ENCODE data around the gene HDLBP. TPM values are rescaled to one million over a fixed set of nuclear protein-coding genes. Genes with fewer than 3 reads are reported as not detected.

Gene HDLBP
- 326 and 374 TPM in 2 replicates for total RNA-seq

GRCh38 chr2:241315093-241315878, at the start of gene HDLBP:
TSS of gene HDLBP (minus strand) at chr2:241315672. CDS start at chr2:241266869, 48,803 bp downstream.
- DNase-seq (ENCODE audit: low read depth) = peak; percentile 67
- TF ChIP-seq CTCF (conservative IDR thresholded peaks at IDR 0.05; ENCODE audit: low read depth, low read length) = no peak
- peak within 1 kb of the TSS; percentile 88 for H3K4me3 ChIP-seq (ENCODE audit: low read depth, low read length)

DNA sequence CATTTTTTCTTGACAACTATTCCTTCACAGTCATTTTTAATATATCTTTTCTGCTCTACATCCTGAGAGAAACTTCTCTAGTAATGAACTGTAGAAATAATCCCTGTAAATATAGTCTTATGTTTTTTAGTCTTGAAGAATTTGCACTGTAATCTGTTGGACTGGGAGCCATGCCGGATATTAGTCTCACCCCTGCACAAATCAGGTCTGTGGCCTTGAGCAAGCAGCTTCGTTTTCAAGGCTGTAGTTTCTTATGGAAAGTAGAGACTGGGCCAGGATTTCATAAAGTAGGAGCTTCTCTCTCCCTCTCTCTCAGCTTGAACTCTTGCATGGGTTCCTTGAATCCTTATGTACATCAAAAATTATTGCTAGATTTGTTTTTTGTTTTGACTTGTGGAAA, 49.3 kb upstream of the HDLBP start:
- DNase-seq (ENCODE audit: low read depth) = no peak
- no peak overlapping the region for H3K4me3 ChIP-seq (ENCODE audit: low read depth, low read length)
- TF ChIP-seq CTCF (conservative IDR thresholded peaks at IDR 0.05; ENCODE audit: low read depth, low read length) = no peak

- peak; percentile 58 for DNase-seq (ENCODE audit: low read depth)
- H3K4me3 ChIP-seq (ENCODE audit: low read depth, low read length) = peak overlapping the region; percentile 31
- TF ChIP-seq CTCF (conservative IDR thresholded peaks at IDR 0.05; ENCODE audit: low read depth, low read length) = no peak
These were observed 48.0 kb upstream of the HDLBP start for GRCh38 chr2:241363426-241363825.

GRCh38 chr2:241359481-241360045, 44.1 kb upstream of the HDLBP start:
- TF ChIP-seq CTCF (conservative IDR thresholded peaks at IDR 0.05; ENCODE audit: low read depth, low read length) = no peak
- no peak overlapping the region for H3K4me3 ChIP-seq (ENCODE audit: low read depth, low read length)
- DNase-seq (ENCODE audit: low read depth) = no peak

DNA sequence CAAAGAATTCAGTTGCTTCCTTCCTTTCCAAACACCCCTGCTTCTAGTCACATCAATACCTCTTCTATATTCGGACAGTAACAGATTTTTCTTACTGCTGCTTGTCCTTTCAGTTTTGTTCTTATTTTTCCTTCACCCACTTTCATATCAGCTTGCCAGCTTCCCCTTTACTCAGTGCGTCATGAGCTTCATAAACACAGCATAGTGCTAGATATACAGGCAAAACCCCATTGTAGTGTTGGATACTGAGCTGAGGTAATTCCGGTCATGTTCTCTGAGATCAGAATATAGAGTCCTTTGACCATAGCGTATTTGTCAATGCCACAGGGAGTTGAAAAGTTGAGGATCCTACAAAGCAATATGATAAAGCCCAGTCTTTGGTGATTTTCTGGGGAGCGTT, 43.0 kb upstream of the HDLBP start:
- DNase-seq (ENCODE audit: low read depth) = no peak
- no peak overlapping the region for H3K4me3 ChIP-seq (ENCODE audit: low read depth, low read length)
- no peak for TF ChIP-seq CTCF (conservative IDR thresholded peaks at IDR 0.05; ENCODE audit: low read depth, low read length)

DNA sequence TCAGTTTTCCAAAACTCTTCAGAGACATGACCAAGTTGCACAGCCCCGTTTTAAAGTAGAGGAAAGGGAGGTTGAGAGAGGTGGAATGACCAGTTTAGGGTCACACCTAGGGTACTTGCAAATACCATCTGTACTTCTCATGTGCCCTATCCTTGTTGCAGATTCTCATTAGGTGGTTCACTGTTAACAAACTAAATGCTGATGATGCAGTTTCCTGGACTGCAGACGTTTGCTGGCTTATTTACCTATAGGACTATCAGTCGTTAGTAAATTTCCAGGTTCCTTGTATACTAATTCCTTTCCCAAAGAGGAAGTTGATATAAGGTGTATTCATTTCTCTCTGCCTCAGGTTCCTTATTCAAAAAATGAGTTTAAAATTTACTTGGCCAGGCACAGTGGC, 42.1 kb upstream of the HDLBP start:
- DNase-seq (ENCODE audit: low read depth) = no peak
- peak overlapping the region; percentile 95 for H3K4me3 ChIP-seq (ENCODE audit: low read depth, low read length)
- TF ChIP-seq CTCF (conservative IDR thresholded peaks at IDR 0.05; ENCODE audit: low read depth, low read length) = no peak

DNA sequence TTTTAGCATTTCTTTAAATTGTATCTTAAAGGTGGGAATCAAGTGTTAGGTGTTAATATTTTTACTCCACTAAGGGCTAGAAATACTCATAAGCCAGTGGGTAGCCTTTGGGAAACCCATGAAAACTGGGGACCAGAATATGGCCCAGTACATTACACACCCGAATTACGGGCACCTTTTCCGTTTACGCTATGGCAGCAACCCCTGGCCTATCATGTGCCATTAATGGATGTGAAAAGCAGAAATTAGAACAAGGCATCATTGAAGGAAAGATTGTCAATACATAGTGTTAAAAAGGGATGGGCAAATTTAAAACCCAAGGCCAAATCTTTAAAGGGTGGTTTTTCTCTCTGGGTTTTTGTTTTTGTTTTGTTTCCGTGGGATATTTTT, 41.4 kb upstream of the HDLBP start:
- no peak for DNase-seq (ENCODE audit: low read depth)
- TF ChIP-seq CTCF (conservative IDR thresholded peaks at IDR 0.05; ENCODE audit: low read depth, low read length) = no peak

More for the DNA sequence above, 41.4 kb upstream of the HDLBP start:
- H3K4me3 ChIP-seq (ENCODE audit: low read depth, low read length) = peak overlapping the region; percentile 95

All from epithelial cell of proximal tubule (primary cell).